NCI-H2107 treated with DMSO at 0.1 percent for 48 hours (cell line): ENCODE results near the gene FBXO21.
A peak's percentile ranks its signal among the peaks of the same experiment; 100 is the strongest.
"Not testable (repeated sequence)": the region's sequence is repeated elsewhere in the genome, so short reads cannot be mapped to it uniquely, and the experiment has no call there.

ENCODE experiments used
- DNase-seq: peaks from one replicate; lab custom pipeline; 2025; ENCODE audit not compliant: unreplicated experiment; lab: John Stamatoyannopoulos, UW

FBXO21 gene, protein sequence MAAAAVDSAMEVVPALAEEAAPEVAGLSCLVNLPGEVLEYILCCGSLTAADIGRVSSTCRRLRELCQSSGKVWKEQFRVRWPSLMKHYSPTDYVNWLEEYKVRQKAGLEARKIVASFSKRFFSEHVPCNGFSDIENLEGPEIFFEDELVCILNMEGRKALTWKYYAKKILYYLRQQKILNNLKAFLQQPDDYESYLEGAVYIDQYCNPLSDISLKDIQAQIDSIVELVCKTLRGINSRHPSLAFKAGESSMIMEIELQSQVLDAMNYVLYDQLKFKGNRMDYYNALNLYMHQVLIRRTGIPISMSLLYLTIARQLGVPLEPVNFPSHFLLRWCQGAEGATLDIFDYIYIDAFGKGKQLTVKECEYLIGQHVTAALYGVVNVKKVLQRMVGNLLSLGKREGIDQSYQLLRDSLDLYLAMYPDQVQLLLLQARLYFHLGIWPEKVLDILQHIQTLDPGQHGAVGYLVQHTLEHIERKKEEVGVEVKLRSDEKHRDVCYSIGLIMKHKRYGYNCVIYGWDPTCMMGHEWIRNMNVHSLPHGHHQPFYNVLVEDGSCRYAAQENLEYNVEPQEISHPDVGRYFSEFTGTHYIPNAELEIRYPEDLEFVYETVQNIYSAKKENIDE

DNA sequence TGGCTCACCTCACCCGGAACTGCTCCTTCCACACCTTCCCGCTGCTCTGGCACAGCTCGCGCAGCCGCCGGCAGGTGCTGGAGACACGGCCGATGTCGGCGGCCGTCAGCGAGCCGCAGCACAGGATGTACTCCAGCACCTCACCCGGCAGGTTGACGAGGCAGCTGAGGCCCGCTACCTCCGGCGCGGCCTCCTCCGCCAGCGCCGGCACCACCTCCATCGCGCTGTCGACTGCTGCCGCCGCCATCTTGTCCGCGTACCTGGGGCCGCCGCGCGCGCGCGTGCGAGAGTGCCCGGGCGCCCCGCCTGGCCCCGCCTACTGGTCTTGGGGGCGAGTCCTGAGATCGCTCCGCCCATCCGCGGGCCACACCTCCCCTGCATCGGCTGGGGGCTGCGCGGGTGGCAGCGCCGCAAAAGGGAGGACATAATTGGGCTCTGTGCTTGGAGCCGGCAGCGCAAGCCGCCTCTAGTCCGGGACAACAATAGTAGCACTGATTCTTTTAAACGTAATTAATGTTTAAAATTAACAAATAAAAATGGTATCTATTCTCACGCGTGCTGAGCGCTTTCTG lies at the start of gene FBXO21:
Gene FBXO21, minus strand, starts transcription at position 261 of the 572 bp plus-strand sequence. Its CDS starts 14 bp downstream, at position 247.
- peak; percentile 80 for DNase-seq

DNA sequence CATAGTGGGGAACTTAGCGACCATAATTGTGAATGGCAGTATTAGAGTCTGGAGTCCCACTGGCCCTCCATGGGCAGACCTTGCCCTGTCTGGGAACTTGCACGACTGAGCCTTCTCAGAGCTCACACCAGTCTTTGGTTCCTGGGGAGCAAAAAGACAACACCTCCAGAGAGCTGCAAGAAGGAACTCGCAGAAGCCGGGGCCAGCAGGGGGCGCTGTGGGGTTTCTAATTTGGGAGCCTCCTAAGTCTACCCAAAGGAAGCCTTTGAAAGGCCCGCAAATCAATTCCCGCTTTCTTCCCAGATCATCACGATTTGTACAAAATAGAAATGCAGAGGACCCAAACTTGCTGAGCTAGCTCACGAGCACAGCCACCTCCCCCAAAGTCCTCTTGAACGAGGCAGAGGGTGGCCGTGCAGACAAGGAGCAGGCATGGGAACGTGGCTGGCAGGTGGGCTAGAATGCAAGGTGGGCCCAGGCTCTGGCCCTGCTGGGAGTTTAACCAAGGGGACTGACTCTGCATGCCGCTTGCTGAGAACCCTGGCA lies 46.3 kb upstream of the FBXO21 start:
- DNase-seq: peak; percentile 81

DNA sequence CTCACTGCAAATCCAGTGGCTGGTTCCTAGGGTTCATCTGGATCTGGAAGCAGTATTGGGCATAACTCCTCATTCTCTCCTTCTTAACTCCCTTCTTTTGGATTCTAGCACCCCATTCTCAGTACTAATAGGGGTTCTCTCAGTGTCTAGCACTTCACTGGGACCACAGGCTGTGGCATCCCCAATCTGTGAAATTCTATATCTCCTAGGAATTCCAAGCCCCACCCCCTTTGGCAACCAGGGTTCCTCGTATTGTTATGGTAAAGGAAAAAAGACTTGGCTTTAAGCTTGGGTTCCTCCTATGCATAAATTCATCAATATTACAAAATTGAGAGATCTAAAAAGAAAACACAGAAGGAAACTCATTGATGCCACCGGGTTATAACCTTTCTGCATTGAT lies 45.0 kb upstream of the FBXO21 start:
- DNase-seq: no peak

DNA sequence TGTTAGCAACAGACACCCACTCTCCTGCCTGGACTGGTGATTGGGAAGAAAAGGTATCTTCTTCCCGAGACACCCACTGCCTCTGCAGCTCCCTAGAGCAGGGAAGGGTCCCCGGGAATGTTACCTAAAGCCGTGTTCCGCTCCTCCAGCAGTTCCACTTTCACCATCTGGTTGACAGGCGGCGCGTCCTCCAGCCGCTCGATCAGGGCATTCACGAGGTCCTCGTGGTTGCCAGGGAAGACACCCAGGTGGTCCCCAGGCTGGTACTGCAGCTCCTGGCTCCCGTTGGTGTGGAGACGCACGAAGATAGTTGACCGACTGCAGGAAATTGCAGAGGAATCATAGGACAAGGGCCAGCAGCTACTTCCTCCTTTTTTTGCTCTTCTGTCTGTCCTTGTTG lies 44.2 kb upstream of the FBXO21 start:
- DNase-seq: no peak

DNA sequence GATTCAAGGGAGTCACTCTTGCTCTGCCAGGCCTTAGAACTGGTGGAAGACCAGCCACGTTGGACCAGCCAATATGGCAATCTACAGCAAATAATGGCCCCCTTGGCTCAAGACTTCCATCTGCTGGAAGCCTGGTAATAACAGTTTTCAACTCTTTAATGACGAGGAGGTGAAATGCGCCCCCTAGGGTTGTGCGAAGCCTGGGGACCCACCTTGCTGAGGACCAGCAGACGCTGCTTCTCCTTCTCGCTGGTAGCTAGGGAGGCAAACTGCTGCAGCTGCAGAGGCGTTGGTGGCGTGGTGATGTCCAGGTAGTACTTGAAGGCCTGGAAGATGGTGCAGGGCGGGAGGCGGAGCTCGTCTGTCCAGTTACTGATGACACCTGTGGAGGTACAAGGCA lies 41.5 kb upstream of the FBXO21 start:
- no peak for DNase-seq

DNA sequence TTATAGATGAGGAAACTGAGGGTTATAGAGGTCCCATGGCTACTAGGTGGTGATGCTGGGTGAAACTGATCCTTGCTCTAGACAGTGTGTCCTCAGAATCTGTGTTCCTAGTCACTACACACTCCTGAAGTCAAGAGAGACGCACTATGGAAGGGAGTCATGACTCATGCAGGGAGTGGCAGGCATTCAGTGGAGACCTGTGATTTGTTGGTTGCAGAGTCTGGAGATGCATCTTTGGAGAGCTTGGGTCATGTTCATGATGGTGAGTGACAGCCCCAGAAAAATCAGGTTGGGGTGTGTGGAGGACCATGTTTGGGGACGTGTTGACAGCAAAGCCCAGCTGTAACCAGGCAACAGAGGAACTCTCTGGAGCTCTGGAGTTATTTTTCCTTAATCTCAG lies 38.0 kb upstream of the FBXO21 start:
- no peak for DNase-seq

DNA sequence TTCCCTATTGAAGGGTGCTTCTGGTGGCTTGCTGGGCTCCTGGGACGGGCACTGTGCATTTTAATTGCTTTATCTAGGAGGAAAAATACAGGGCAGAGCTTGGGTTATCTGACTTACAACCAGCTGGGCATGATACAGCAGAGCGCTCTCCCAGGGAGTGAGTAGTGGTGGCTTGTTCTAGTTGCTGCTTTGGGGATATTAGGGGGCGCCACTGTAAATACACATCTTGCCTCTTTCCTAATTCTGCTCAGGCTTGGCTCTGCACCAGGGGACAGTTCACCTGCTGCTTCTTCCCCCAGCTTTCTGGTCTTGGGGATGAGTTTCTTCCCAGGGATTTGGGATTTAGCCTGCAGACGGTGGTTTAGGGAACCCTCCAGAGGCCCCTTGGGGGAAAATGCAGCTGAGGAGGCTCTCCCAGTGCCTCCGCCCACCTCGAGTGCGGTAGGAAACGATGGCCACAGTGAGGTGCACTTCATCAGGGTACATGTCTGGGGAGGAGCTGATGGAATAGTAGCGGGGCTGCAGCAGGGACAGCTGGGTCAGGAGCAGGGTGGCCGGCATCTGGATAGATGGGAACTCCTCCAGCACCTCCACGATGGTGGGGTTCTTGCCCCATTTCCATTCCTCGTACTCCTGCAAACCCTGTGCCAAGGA lies 36.9 kb upstream of the FBXO21 start:
- DNase-seq: no peak

DNA sequence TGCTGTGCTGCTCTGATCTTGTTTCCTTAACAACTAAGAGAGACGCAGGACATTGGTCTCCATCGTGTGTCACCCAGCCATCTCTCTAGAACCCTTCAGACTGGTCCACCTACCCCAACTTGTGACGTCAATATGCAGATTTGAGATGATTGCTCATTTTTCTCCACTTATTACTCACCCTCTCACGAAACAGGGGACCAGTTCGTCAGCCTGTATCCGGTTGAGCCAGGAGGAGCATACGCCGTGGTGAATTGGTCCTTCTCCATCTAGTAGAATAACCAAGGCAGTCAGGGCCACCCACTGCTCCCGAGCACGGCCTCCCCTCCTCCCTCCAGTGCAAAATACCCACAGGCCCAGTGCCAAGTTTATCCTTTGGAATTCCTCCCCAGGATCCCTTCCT lies 36.2 kb upstream of the FBXO21 start:
- DNase-seq: no peak

DNA sequence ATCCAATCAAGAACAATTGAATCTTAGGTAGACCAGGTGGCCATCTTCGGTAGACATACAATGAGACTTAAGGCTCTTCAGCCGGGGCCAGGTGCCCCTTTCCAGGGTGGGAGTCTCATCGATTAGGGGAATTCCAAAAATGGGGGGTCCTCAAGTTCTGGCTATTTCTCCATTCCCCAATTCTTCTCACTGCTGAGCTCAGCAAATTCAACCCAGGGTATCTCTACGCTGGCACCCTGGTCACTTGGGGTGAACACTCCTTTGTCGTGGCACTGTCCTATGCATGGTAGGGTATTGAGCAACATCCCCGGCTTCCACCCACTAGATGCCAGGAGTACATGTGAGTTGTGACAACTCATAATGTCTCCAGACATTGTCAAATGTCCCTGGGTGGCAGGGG lies 34.9 kb upstream of the FBXO21 start:
- DNase-seq: no peak

DNA sequence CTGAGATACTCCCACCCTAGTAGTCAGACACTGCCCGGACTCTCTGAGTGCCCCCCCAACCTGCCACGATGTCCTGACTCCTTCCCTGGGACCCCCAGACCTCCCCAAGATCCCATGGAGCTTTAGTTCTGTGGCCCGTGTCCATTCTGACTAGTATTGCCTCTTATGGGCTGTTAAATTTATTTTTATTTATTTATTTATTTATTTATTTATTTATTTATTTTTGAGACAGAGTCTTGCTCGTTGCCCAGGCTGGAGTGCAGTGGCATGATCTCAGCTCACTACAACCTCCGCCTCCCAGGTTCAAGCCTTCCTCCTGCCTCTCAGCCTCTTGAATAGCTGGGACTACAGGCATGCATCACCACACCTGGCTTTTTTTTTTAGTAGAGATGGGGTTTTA lies 30.7 kb upstream of the FBXO21 start:
- DNase-seq: not testable (repeated sequence)

DNA sequence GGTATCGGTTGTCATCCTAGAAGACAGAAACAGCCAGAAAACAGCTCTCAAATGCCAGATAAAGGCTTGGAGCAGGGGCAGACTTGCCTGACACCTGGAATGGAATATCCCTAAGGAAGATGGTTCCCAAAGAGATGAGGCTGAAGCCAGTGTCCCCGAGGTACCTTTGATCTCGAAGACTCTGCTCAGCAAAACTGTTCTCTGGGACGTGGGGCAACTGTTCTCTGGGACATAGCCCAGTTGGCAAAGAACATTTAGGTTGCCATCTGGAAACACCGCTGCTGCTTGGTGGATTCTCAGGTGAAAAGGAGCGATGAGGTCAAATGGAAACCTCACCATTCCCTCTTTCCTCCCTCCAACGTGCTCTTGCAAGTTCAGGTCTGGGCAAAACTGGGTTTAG lies 27.9 kb upstream of the FBXO21 start:
- DNase-seq: no peak

DNA sequence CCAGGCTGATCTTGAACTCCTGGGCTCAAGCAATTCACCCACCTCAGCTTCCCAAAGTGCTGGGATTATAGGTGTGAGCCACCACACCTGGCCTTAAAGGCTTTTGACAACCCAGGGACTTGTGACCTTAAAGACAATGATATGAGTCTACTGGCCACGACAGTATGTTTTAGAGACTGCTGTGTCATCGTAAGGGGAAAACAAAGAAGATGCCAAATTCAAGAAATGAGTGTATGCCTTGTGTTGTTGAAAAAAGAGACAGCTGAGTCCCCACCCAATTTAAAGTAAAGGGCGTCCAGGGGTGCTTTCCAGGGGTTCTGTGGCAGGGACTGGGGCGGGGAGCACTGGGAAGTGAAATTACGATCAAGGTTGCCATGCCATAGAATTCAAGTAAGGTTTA lies 26.4 kb upstream of the FBXO21 start:
- no peak for DNase-seq

DNA sequence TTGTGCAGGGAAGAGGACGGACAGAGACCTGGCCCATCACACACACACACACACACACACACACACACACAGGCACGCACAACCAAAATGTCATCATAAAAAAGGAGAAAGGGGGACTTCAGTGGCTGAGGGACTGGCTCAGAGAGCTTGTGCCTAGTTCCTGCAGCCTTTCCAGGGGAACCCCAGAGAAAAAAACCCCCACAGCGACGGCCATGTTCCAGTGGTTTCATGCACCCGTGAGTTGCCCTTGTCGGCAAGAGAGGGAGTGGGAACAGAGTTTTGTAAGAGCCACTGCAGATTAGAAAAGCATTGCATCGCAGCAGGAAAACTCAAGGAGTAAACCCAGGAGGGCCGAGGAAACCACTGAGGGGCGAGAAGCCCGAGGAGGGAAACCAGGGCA lies 24.5 kb upstream of the FBXO21 start:
- no peak for DNase-seq

DNA sequence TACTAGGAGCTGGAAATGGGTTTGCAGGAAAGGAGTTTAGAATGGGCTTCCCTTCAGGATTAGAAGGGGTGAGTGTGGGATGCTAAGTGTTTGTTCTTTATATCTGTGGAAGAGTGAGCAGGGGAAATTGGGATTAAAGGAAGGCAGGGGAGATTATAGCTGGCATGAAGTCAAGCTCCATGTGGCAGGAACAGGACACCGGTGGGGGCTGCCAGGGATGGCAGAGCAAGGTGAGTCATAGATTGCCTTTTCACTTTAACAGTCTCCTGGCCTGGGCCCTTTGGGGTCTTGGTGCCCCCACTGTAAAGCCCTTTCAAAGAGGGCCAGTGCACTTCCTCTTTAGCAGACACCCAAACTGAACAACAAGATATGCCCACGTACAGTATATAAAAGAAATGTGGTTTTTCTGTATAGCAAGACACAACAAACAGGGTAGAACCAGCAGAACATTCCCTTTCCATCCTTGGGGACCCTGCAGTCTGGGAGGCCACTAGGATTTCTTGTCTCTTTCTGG lies 23.1 kb upstream of the FBXO21 start:
- DNase-seq: no peak

DNA sequence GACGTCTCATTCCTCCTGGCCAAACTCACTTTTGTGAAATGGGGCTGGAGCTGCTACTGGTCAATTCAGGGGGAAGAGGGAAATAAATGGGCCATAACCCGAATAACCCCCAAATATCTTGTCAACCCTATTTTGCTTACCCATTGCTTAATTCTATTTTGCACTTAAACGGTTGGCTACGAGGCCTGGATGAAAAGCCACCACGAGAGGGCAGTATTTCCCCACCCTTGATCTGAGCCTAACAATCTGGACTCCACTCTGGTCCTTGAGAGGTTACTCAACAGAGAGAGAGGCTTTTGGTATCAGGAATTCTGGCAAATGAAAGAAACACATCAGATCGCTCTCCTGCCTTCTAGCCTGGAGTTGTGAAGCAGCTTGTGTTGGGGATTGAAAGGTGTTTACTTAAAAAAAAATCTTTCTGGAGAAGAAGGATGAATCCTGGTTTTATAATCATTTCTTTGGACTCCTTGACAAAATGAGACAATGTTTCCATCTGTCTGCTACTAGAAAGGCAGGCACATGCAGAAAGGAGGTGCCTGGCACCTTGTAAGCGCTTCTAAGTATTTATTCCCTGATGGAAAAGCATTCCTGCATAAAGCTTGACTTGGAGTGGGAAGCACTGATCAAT lies 22.4 kb upstream of the FBXO21 start:
- DNase-seq: peak; percentile 79

DNA sequence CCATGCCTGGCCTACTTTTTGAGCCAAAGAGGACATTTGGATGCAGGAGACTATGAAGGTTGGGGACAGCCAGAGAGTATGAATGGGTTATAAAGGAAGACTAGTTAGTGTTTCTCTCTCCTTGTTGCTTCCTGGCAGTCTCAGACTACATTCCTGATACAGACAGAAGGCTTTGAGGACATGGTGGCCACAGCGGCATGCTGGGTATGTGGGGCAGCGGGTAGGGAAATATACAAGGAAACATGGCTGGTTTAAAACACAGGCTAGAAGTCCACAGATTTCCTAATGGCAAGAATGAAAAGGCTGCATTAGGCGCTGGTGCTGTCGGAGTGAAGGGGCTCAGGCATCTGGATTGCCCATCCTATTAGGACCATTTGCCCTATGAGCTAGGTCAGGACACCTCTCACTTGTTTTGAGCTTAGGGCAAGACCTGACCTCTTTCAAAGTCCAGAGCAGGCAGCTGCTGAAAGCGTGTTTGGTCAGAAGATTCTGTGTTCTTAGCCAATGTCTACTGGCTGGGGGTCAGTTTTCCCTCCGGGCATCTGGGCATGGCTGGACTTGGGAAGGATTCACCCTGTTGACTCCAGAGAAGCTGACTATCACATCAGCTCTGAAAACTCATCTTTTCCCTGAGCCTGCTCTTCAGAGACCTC lies 20.1 kb upstream of the FBXO21 start:
- DNase-seq: no peak

DNA sequence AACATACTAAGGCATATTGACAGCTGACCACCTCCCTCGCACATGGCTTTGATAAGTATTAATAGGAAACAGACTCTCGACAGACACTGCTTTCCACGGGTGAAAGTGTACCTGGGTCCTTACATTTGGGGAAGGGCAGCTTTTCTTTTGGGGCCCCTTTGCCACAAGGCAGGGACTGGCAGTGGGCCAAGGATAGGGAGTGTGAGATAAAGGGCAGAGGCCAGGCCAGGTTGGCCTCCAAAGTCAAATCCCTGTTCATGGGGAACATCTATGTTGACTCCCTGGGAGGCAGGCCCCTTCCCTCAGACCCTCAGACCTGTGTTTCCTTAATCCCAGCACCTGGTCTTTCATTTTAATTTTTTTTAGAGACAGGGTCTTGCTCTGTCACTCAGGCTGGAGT lies 19.4 kb upstream of the FBXO21 start:
- no peak for DNase-seq

DNA sequence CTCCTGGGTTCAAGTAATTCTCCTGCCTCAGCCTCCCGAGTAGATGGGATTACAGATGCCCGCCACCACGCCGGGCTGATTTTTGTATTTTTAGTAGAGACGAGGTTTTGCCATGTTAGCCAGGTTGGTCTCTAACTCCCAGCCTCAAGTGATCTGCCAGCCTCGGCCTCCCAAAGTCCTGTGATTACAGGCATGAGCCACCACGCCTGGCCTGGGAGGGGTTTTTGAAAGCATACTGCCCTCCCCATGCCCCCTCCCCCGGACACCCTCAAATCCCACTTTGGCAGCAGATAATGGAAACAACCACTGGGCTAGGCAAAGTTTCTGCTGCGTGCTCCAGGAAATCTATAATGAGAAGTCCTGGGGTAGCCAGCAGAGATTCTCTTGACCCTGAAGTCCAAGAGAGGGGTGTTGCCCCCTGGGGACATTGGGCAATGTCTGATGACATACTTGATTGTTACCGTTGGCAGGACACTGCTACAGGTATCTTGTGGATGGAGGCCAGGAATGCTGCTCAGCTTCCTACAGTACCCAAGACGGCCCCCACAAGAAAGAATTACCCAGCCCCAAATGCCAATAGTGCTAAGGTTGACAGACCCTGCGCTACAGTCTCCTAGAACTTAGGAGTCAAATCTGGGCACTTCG lies 18.7 kb upstream of the FBXO21 start:
- no peak for DNase-seq

DNA sequence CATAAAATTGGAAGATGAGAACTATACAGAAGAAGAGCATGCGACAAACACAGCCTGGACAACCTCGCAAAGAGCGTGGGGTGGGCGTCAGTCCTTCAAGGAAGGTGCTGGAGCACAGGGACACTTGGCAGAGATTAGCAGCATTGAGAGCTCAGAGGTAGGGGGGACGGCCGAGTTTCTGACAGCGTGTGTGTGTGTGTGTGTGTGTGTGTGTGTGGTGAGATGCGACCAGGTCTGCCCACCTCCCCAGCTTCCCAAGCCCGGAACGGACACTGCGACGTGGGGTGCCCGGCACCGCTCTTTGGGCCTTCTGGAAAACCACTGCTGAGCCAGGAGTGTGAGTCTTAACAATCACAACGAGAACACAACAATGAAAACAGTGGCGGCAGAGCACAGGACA lies 17.9 kb upstream of the FBXO21 start:
- DNase-seq: no peak

DNA sequence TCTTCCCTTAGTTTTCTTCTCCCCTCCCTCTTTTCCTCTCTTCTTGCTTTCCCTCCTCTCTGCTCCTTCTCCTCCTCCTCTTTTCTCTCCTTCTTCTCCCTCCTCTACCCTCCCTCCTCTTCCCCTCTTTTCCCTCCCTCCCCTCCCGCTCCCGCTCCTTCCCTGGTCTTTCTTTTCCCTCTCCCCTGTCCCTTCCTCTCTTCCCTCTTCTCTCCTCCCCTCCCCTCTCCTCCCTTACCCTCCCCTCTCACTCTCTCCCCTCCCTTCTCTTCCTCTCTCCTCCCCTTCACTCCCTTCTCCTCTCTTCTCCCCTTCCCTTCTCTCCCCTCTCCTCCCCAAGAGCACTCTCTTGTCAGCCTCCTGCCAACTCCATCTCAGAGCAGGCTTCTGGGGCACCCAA lies 17.4 kb upstream of the FBXO21 start:
- DNase-seq: no peak
